Measurements from ENCODE around the gene IFITM1.
"Not testable (repeated sequence)": the region's sequence is repeated elsewhere in the genome, so short reads cannot be mapped to it uniquely, and the experiment has no call there.

IFITM1 gene

GRCh38 chr11:294780-295179, 19.1 kb upstream of the IFITM1 start:
- no peak for DNase-seq

- DNase-seq: no peak
These were observed 18.3 kb upstream of the IFITM1 start for GRCh38 chr11:295351-296170.

DNA sequence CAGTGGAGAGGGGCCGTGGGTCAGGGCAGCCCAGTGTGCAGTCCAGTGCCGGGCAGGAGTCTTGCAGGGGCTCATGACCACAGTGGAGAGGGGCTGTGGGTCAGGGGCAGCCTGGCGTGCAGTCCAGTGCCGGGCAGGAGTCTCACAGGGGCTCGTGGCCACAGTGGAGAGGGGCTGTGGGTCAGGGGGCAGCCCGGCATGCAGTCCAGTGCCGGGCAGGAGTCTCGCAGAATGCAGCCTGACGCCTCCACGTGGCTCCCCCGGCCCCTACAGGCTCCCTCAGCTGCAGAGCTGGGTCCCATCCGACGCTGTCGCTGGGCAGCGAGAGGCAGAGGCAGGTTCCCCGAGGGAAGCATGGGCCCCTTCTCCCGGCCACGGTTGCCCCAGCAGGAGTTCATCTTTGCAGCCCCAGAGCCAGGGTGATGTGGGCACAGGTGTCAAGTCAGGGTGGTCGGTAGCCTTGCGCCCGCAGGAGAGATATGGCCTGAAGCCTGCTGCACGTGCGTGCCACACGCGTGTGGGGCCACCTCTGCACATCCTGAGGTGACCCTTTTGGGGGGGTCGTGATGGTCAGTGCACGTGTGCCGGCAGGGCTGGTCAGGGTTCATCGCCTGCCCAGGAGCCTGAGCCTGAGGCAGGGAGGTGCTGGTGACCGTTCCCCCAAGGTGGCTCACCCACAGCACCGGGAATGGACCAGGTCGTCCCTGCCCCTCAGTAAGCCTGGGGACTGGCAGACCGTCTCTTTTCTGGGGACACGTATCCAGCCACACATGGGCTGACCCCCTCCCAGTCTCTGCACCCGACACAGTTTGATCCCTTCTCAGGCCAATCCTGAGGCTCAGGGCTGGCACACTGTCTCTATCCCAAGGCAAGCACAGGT, 17.4 kb upstream of the IFITM1 start:
- DNase-seq: no peak

GRCh38 chr11:297051-297585, 16.7 kb upstream of the IFITM1 start:
- DNase-seq: no peak

- peak in 1 of 2 experiments; percentile 47 for DNase-seq
These were observed 16.0 kb upstream of the IFITM1 start for GRCh38 chr11:297586-298405.

- DNase-seq: peak in 1 of 2 experiments; percentile 15
These were observed 15.3 kb upstream of the IFITM1 start for GRCh38 chr11:298406-299065.

GRCh38 chr11:299081-299891, 14.6 kb upstream of the IFITM1 start, which contains the start of gene IFITM5:
TSS of gene IFITM5 (minus strand) at chr11:299526. CDS start at chr11:299490, 36 bp downstream.
- DNase-seq: no peak

DNA sequence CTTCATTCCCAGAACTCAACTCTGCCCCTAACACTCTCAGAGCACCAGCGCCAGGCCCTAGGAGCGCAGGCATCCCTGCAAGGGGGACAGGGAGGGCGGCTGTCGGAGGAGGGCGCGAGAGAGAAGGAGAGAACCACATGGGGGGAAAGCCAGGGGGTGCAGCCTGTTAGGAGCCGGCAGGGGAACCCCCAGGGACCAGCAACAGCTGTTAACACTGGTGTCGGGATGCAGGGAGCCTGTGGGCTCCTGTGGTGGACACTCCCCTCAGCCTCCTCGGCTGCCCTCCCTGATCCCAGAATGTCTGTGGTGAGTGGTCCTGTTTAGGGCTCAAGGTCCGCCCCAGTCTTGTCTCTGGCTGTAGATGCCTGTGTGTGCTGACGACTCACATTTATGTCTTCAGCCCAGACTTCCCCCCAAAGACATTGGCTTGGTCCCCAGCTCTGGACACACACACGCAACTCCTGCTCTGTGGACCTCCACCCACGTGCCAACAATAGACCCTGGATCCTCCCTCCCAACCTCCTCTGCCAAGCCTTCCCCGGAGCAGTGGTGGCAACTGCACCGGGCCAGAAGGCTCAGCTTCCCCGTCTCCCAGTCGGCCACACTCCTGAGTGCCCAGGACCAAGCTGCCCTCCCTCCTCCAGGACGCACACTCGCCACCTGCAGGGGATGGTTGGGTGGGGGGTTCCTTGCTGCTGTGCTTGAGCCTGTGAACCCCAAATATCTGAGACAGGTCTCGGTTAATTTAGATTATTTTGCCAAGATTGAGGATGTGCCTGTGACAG, 13.7 kb upstream of the IFITM1 start:
- DNase-seq: no peak

- no peak for DNase-seq
These were observed 10.5 kb upstream of the IFITM1 start for GRCh38 chr11:303363-303762.

DNA sequence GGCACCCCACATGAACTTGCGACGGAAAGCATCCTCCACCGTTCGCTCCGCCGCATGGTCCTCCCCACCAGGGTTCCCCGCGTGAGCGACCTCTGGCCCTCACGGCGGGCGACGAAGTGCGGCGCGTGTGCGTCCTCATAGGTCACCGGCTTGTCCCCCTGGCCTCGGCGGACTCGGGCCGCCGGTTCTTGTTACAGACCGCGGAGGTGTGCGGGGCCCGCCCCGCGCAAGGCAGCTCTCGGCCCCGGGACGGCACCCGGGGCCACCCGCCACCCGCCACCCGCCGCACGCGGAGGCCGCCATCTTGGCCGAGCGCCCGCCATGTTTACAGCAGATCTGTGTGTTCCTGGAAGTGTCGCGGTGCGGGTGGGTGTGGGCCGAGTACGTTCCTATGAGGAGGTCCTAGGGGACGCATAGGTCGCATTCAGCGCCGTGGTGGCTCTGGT, 9.8 kb upstream of the IFITM1 start:
- no peak for DNase-seq

- DNase-seq: peak in 1 of 2 experiments; percentile 57
These were observed 8.7 kb upstream of the IFITM1 start for GRCh38 chr11:304915-305843.

GRCh38 chr11:305844-306211, 8.0 kb upstream of the IFITM1 start:
- DNase-seq: no peak

GRCh38 chr11:306645-307371, 7.0 kb upstream of the IFITM1 start:
- no peak for DNase-seq

- peak in 1 of 2 experiments; percentile 50 for DNase-seq
These were observed 5.8 kb upstream of the IFITM1 start, which contains the start of gene IFITM2 for GRCh38 chr11:307766-308708. TSS of gene IFITM2 (plus strand) at chr11:307816. CDS start at chr11:308193, 377 bp downstream.

GRCh38 chr11:308740-309665, 4.8 kb upstream of the IFITM1 start:
- DNase-seq: not testable (repeated sequence)

Data from stimulated activated CD4-positive, alpha-beta T cell treated with anti-CD3 and anti-CD28 coated beads, Interleukin-4, amount 100 ng/mL, for 4 hours (primary cell).